ENCODE results near the gene DLX2. TPM values are rescaled to one million over a fixed set of nuclear protein-coding genes. Genes with fewer than 3 reads are reported as not detected.

DLX2 gene
- total and polyA plus RNA-seq, 10 of the 15 experiments (the other 5 are each of a cell fraction or from before 2014, with no cell fraction given) = 0.03 TPM; not detected in 9

DNA sequence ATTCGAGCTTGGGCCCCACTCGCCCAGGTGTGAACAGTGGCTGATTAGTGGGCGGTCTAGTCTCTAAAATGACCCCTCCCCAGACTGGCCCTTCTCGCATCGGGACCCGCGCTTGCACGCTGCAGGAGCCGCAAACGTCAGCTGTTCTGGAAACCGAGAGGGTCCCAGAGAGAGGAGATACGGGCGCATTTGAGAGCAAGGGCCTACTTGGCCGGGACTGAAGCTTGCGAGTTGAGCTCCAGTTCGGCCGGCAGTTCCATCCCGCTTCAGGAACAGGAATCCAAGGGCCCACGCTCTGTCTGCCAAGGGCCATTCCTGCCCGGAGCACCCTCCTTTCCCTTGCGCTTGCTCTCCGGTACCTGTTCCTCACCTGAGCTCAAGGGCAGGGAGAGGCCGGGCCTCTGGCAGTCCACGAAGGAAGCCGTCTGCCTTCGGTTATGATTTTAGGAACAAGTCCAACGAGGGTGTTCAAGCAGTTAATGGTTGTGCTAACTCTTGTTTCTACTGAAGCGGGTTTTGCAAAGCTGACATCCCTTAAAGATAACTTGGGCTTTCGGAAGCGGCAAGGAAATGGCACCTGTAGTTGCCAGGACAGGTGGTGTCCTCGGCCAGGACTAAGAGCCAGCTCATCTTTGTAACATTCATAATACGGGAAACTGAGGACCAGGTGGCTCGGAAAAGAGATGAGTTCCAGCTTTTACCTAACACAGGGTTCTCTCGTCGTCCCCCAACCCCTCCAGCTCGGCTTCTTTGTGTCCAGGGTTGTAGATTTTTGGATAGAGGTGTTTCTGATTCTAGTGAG, 21.3 kb downstream of the DLX2 start (continued):
- TF ChIP-seq, protein P1, sequence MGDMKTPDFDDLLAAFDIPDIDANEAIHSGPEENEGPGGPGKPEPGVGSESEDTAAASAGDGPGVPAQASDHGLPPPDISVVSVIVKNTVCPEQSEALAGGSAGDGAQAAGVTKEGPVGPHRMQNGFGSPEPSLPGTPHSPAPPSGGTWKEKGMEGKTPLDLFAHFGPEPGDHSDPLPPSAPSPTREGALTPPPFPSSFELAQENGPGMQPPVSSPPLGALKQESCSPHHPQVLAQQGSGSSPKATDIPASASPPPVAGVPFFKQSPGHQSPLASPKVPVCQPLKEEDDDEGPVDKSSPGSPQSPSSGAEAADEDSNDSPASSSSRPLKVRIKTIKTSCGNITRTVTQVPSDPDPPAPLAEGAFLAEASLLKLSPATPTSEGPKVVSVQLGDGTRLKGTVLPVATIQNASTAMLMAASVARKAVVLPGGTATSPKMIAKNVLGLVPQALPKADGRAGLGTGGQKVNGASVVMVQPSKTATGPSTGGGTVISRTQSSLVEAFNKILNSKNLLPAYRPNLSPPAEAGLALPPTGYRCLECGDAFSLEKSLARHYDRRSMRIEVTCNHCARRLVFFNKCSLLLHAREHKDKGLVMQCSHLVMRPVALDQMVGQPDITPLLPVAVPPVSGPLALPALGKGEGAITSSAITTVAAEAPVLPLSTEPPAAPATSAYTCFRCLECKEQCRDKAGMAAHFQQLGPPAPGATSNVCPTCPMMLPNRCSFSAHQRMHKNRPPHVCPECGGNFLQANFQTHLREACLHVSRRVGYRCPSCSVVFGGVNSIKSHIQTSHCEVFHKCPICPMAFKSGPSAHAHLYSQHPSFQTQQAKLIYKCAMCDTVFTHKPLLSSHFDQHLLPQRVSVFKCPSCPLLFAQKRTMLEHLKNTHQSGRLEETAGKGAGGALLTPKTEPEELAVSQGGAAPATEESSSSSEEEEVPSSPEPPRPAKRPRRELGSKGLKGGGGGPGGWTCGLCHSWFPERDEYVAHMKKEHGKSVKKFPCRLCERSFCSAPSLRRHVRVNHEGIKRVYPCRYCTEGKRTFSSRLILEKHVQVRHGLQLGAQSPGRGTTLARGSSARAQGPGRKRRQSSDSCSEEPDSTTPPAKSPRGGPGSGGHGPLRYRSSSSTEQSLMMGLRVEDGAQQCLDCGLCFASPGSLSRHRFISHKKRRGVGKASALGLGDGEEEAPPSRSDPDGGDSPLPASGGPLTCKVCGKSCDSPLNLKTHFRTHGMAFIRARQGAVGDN (IDR thresholded peaks at IDR 0.05) = no peak
- no peak for TF ChIP-seq ETV6 (conservative IDR thresholded peaks at IDR 0.05 in 1 of 2, IDR thresholded peaks at IDR 0.05 in 1 of 2; ENCODE audit: borderline replicate concordance in 1 of 2, low read depth in 1 of 2)
- no peak for TF ChIP-seq CBX5 (IDR thresholded peaks at IDR 0.05; ENCODE audit: low read depth)

DNA sequence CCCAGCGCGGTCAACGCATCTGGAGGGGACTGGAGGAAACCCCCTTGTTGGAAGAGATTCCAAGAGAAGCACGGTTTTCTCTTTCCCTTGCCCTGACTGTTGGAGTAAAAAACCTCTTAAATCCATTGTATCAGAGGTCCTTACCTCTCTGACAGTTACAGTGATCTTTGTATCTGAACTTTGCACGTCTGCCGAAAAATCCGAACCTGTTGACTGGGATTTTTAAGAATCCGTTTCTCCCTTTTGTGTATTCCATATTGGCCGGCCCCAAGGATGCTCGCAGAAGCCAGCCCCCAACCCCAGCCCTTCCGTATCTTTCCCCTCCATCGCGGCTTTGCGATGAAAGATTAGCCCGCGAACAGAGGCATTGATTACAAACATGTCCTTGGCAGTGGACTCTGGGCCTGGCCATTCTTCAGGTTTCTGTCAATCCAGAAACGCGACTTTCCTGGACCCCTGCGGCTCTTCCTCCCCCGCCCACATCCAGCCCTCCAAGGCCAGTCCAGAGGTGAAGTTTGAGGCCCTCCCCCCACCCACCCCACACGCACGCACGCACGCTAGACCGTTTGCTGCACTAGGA, 22.0 kb downstream of the DLX2 start:
- ATAC-seq (no peak), FAIRE-seq (no peak), DNase-seq (ENCODE audit: low read depth, low spot score) (no peak)
- in situ Hi-C loops (cut with MboI) (no loop called here), intact Hi-C loops (cut with micrococcal nuclease; ENCODE audit: unreplicated experiment) (no loop called here)
- Histone ChIP-seq H3K79me2 (ENCODE audit: control insufficient read depth, insufficient read depth, low read length) (no peaks in the 10 kb centered on the region), H4K20me1 (ENCODE audit: control insufficient read depth, insufficient read depth) (peaks cover 7% of the 10 kb centered on the region), H3K9ac (ENCODE audit: control insufficient read depth, insufficient read depth, low read length) (no peak overlapping the region), H3K36me3 (ENCODE audit: control insufficient read depth in 2 of 2, insufficient read depth in 2 of 2, low read length in 1 of 2) (no peaks in the 10 kb centered on the region), H3K4me3 (no peak overlapping the region), H3K4me1 (ENCODE audit: control insufficient read depth, insufficient read depth, low read length) (peaks cover 17% of the 10 kb centered on the region), H3K4me2 (ENCODE audit: control insufficient read depth, insufficient read depth) (no peak overlapping the region), H3K27ac (ENCODE audit: control insufficient read depth, insufficient read depth) (no peak overlapping the region), H3K9me3 (replicated peaks; ENCODE audit: control insufficient read depth, insufficient read depth, low read length) (no peaks in the 10 kb centered on the region; the same call in 2 of the 3 replicates), H3K27me3 (replicated peaks in 1 of 2; ENCODE audit: control insufficient read depth in 2 of 2, insufficient read depth in 2 of 2, low read length in 1 of 2) (peaks cover 26 to 40% of the 10 kb centered on the region in 2 experiments), H2AFZ (ENCODE audit: control insufficient read depth, low read depth, low read length) (no peak overlapping the region)
- RAD21 ChIA-PET (ENCODE audit: unreplicated experiment) = no interaction called here
- no TSS peak for BruUV-seq (replicated peaks)
- WGBS (ENCODE audit: insufficient coverage, insufficient replicate concordance, low lambda C conversion rate, missing lambda C conversion rate) = 68% methylated on average over 24 of the region's 25 CpGs
- SMC1A ChIA-PET (ENCODE audit: uncharacterized antibody, unreplicated experiment) = no interaction called here
- POLR2A ChIA-PET = no interaction called here
- CTCF ChIA-PET = no interaction called here
- TF ChIP-seq MTA2 (IDR thresholded peaks at IDR 0.05; ENCODE audit: low read depth) = no peak
- TF ChIP-seq GATAD2B (conservative IDR thresholded peaks at IDR 0.05; ENCODE audit: low read depth) = no peak
- no peak for TF ChIP-seq FOXK2 (IDR thresholded peaks at IDR 0.05)
- no peak for TF ChIP-seq JUND (IDR thresholded peaks at IDR 0.05; ENCODE audit: low read depth, low read length)
- no peak for TF ChIP-seq MTA3 (IDR thresholded peaks at IDR 0.05; ENCODE audit: borderline replicate concordance, low read length)
- no peak for TF ChIP-seq ZSCAN29 (IDR thresholded peaks at IDR 0.05)
- TF ChIP-seq PML (IDR thresholded peaks at IDR 0.05; ENCODE audit: low read length) = no peak
- TF ChIP-seq, protein P2, sequence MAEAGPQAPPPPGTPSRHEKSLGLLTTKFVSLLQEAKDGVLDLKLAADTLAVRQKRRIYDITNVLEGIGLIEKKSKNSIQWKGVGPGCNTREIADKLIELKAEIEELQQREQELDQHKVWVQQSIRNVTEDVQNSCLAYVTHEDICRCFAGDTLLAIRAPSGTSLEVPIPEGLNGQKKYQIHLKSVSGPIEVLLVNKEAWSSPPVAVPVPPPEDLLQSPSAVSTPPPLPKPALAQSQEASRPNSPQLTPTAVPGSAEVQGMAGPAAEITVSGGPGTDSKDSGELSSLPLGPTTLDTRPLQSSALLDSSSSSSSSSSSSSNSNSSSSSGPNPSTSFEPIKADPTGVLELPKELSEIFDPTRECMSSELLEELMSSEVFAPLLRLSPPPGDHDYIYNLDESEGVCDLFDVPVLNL (IDR thresholded peaks at IDR 0.05; ENCODE audit: low read depth, low read length) = no peak
- TF ChIP-seq, protein P3, sequence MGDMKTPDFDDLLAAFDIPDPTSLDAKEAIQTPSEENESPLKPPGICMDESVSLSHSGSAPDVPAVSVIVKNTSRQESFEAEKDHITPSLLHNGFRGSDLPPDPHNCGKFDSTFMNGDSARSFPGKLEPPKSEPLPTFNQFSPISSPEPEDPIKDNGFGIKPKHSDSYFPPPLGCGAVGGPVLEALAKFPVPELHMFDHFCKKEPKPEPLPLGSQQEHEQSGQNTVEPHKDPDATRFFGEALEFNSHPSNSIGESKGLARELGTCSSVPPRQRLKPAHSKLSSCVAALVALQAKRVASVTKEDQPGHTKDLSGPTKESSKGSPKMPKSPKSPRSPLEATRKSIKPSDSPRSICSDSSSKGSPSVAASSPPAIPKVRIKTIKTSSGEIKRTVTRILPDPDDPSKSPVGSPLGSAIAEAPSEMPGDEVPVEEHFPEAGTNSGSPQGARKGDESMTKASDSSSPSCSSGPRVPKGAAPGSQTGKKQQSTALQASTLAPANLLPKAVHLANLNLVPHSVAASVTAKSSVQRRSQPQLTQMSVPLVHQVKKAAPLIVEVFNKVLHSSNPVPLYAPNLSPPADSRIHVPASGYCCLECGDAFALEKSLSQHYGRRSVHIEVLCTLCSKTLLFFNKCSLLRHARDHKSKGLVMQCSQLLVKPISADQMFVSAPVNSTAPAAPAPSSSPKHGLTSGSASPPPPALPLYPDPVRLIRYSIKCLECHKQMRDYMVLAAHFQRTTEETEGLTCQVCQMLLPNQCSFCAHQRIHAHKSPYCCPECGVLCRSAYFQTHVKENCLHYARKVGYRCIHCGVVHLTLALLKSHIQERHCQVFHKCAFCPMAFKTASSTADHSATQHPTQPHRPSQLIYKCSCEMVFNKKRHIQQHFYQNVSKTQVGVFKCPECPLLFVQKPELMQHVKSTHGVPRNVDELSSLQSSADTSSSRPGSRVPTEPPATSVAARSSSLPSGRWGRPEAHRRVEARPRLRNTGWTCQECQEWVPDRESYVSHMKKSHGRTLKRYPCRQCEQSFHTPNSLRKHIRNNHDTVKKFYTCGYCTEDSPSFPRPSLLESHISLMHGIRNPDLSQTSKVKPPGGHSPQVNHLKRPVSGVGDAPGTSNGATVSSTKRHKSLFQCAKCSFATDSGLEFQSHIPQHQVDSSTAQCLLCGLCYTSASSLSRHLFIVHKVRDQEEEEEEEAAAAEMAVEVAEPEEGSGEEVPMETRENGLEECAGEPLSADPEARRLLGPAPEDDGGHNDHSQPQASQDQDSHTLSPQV (IDR thresholded peaks at IDR 0.05) = no peak
